ENCODE data around the gene FZD4. TPM values are rescaled to one million over a fixed set of nuclear protein-coding genes. Genes with fewer than 3 reads are reported as not detected.
"Not testable (repeated sequence)": the region's sequence is repeated elsewhere in the genome, so short reads cannot be mapped to it uniquely, and the experiment has no call there.

FZD4 gene
- 0.21 TPM for polyA plus RNA-seq (2013)

DNA sequence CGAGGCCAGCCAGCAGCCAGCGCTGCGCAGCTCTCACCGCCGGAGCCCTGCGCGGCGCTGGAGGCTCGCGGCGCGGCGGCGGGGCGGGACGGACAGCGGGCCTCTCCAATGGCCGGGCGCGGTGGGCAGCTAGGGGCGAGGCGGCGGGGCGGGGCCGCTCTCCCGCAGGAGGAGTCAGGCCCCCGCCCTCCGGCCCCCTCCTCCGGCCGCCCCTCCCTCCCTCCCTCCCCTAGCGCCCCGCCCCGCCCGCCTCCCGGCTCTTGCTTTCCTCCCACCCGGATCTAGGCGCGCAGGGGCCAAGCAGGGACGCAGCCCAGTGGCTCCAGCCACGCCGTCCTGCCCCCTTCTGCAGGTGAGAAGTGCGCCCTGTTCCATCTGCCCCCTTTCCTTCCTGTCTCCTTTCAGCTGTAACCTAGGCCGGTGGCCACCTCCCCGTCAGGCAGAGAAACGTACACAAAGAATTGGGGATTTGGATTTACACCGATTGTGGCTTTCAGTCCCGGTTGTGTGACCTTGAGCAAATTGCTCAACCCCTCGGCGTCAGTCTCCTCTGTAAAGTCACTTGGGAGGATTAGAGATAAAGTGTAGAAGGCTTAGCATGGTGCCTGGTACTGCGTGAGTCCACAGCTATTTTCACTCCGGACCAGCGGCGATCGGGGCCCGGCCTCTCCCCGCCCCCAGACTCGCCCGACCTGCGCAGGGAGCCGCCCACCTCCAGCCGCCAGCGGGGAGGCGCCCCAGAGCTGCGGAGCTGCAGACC is at the start of gene FZD4:
Gene FZD4, minus strand, starts transcription at position 35 of the 760 bp plus-strand sequence. CDS start 310 bp downstream, outside the sequence.
- Histone ChIP-seq H3K27ac (ENCODE audit: insufficient read depth in 1 of 2, low read depth in 1 of 2, low read length in 2 of 2, poor library complexity in 1 of 2, severe bottlenecking in 2 of 2) (no peak within 1 kb of the TSS), H3K4me3 (ENCODE audit: control insufficient read depth in 1 of 7, extremely low read depth in 1 of 7, insufficient read depth in 4 of 7, low read depth in 2 of 7, low read length in 6 of 7) (peak within 1 kb of the TSS; percentile 38 to 90 (median 72)), H3K27me3 (replicated peaks in 2 of 5; ENCODE audit: control insufficient read depth in 4 of 5, insufficient read depth in 5 of 5, low read length in 4 of 5) (peaks cover 4 to 42% (median 11%) of the 10 kb centered on the region in 5 experiments), H3K4me1 (ENCODE audit: control extremely low read depth in 1 of 4, control insufficient read depth in 4 of 4, insufficient read depth in 4 of 4, low read length in 3 of 4) (peaks cover 0 to 25% (median 19%) of the 10 kb centered on the region in 4 experiments), H3K9me3 (ENCODE audit: control extremely low read depth in 1 of 5, control insufficient read depth in 4 of 5, insufficient read depth in 2 of 5, low read depth in 1 of 5, low read length in 4 of 5) (peaks cover 0 to 2% (median 0%) of the 10 kb centered on the region in 5 experiments), H3K36me3 (ENCODE audit: control insufficient read depth in 4 of 4, insufficient read depth in 4 of 4, low read length in 3 of 4) (no peaks in the 10 kb centered on the region)
- CTCF ChIA-PET, result interaction anchor here (0.6 to 4.3 kb wide), 6 partner anchors 11 to 344 kb away, joined by 3 to 18 read pairs (median 3); no protein-coding TSS in a partner anchor
- peak; percentile 71 to 86 (median 79) for DNase-seq
- 0% methylated on average over 25 of the region's 64 CpGs for WGBS (ENCODE audit: insufficient coverage)
- POLR2A ChIA-PET, result no interaction called here

DNA sequence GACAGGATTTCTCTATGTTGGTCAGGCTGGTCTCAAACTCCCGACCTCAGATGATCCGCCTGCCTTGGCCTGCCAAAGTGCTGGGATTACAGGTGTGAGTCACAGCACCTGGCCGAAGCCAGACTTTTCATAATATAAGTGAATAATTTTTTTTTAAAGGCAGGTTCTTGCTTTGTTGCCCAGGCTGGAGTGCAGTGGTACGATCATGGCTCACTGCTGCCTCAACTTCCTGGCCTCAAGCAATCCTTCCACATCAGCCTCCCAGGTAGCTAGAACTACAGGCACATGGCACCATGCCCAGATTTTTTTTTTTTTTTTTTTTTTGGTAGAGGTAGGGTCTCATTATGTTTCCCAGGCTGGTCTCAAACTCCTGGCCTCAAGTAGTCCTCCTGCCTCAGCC is 49.1 kb upstream of the FZD4 start:
- H3K27me3 ChIP-seq (replicated peaks in 2 of 5; ENCODE audit: control insufficient read depth in 4 of 5, insufficient read depth in 5 of 5, low read length in 4 of 5); POLR2A ChIA-PET; H3K27ac ChIP-seq (ENCODE audit: insufficient read depth in 1 of 2, low read depth in 1 of 2, low read length in 2 of 2, poor library complexity in 1 of 2, severe bottlenecking in 2 of 2); H3K4me3 ChIP-seq (ENCODE audit: control insufficient read depth in 1 of 7, extremely low read depth in 1 of 7, insufficient read depth in 4 of 7, low read depth in 2 of 7, low read length in 6 of 7); H3K9me3 ChIP-seq (ENCODE audit: control extremely low read depth in 1 of 5, control insufficient read depth in 4 of 5, insufficient read depth in 2 of 5, low read depth in 1 of 5, low read length in 4 of 5); DNase-seq; H3K36me3 ChIP-seq (ENCODE audit: control insufficient read depth in 4 of 4, insufficient read depth in 4 of 4, low read length in 3 of 4); H3K4me1 ChIP-seq (ENCODE audit: control extremely low read depth in 1 of 4, control insufficient read depth in 4 of 4, insufficient read depth in 4 of 4, low read length in 3 of 4): not testable (repeated sequence)
- 100% methylated on average over 2 of the region's 4 CpGs for WGBS (ENCODE audit: insufficient coverage)
- CTCF ChIA-PET, result interaction anchor here (1.4 kb wide), 1 partner anchor 9 kb away, joined by 4 read pairs; no protein-coding TSS in a partner anchor

GRCh38 chr11:87002918-87003317 is 47.7 kb upstream of the FZD4 start:
- H3K27ac ChIP-seq (ENCODE audit: insufficient read depth in 1 of 2, low read depth in 1 of 2, low read length in 2 of 2, poor library complexity in 1 of 2, severe bottlenecking in 2 of 2), result no peak overlapping the region
- no peak overlapping the region for H3K4me3 ChIP-seq (ENCODE audit: control insufficient read depth in 1 of 7, extremely low read depth in 1 of 7, insufficient read depth in 4 of 7, low read depth in 2 of 7, low read length in 6 of 7)
- CTCF ChIA-PET, result interaction anchor here (1.4 kb wide), 1 partner anchor 8 kb away, joined by 4 read pairs; no protein-coding TSS in a partner anchor
- no peaks in the 10 kb centered on the region for H3K4me1 ChIP-seq (ENCODE audit: control extremely low read depth in 1 of 4, control insufficient read depth in 4 of 4, insufficient read depth in 4 of 4, low read length in 3 of 4)
- H3K36me3 ChIP-seq (ENCODE audit: control insufficient read depth in 4 of 4, insufficient read depth in 4 of 4, low read length in 3 of 4), result no peaks in the 10 kb centered on the region
- no CpG with 5 or more reads among the region's 1 CpG for WGBS (ENCODE audit: insufficient coverage)
- POLR2A ChIA-PET, result no interaction called here
- H3K27me3 ChIP-seq (replicated peaks in 2 of 5; ENCODE audit: control insufficient read depth in 4 of 5, insufficient read depth in 5 of 5, low read length in 4 of 5), result no peaks in the 10 kb centered on the region
- no peak for DNase-seq
- H3K9me3 ChIP-seq (ENCODE audit: control extremely low read depth in 1 of 5, control insufficient read depth in 4 of 5, insufficient read depth in 2 of 5, low read depth in 1 of 5, low read length in 4 of 5), result no peaks in the 10 kb centered on the region

DNA sequence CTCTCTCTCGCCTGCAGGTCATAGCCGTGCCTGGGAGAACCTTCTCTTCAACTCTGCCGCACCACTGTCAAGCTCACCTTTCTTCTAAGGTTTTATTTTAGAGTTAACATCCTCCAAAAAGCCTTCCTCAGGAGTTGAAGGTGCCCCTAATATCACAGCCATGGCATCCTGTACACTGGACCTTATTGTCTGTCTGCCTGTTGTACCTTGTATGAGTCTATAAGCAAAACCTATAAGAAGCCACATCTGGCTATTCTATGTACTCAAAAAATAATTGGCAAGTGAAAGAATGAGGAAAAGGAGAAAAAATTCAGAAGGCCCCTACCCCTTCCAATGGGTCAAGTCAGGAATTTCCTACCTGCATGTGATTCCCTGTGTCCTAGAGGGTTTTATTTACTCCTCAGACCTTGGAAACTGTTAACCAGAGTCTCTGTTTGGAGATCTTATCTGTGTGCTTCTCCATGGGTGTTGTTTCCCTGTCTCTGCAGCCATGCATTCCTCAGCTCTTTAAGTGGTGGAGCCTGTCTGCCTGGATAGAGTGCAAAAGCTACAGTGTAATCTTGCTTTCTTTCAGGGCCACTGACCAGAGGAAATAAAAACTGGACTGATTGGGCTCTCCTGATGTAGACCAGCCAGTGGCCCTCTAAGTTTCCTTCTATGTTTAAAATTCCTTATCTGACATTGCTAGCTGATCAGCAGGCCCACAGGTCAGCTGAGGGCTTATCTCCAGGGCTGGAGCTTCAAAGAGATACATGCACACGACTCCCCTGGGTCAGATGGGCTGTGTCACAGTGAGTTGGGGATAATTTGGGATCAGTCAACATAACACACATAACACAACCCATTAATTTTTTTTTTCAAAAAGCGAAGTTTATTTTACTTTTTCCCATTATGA is 44.9 kb upstream of the FZD4 start:
- H3K27me3 ChIP-seq (replicated peaks in 2 of 5; ENCODE audit: control insufficient read depth in 4 of 5, insufficient read depth in 5 of 5, low read length in 4 of 5), result no peaks in the 10 kb centered on the region
- H3K36me3 ChIP-seq (ENCODE audit: control insufficient read depth in 4 of 4, insufficient read depth in 4 of 4, low read length in 3 of 4), result no peaks in the 10 kb centered on the region
- no peak overlapping the region for H3K4me3 ChIP-seq (ENCODE audit: control insufficient read depth in 1 of 7, extremely low read depth in 1 of 7, insufficient read depth in 4 of 7, low read depth in 2 of 7, low read length in 6 of 7)
- no peaks in the 10 kb centered on the region for H3K4me1 ChIP-seq (ENCODE audit: control extremely low read depth in 1 of 4, control insufficient read depth in 4 of 4, insufficient read depth in 4 of 4, low read length in 3 of 4)
- H3K27ac ChIP-seq (ENCODE audit: insufficient read depth in 1 of 2, low read depth in 1 of 2, low read length in 2 of 2, poor library complexity in 1 of 2, severe bottlenecking in 2 of 2), result peak overlapping the region in 1 of 2 experiments; percentile 75
- H3K9me3 ChIP-seq (ENCODE audit: control extremely low read depth in 1 of 5, control insufficient read depth in 4 of 5, insufficient read depth in 2 of 5, low read depth in 1 of 5, low read length in 4 of 5), result no peaks in the 10 kb centered on the region
- CTCF ChIA-PET, result no interaction called here
- 72% methylated on average over 3 of the region's 5 CpGs for WGBS (ENCODE audit: insufficient coverage)
- POLR2A ChIA-PET, result interaction anchor here (0.9 kb wide), 1 partner anchor 13 kb away, joined by 4 read pairs; no protein-coding TSS in a partner anchor
- DNase-seq, result no peak

GRCh38 chr11:86999388-86999787 is 44.2 kb upstream of the FZD4 start:
- H3K27ac ChIP-seq (ENCODE audit: insufficient read depth in 1 of 2, low read depth in 1 of 2, low read length in 2 of 2, poor library complexity in 1 of 2, severe bottlenecking in 2 of 2), result peak overlapping the region in 1 of 2 experiments; percentile 75
- H3K27me3 ChIP-seq (replicated peaks in 2 of 5; ENCODE audit: control insufficient read depth in 4 of 5, insufficient read depth in 5 of 5, low read length in 4 of 5), result no peaks in the 10 kb centered on the region
- H3K9me3 ChIP-seq (ENCODE audit: control extremely low read depth in 1 of 5, control insufficient read depth in 4 of 5, insufficient read depth in 2 of 5, low read depth in 1 of 5, low read length in 4 of 5), result no peaks in the 10 kb centered on the region
- WGBS (ENCODE audit: insufficient coverage), result 100% methylated on average over 1 of the region's 1 CpG
- no peak for DNase-seq
- no peak overlapping the region for H3K4me3 ChIP-seq (ENCODE audit: control insufficient read depth in 1 of 7, extremely low read depth in 1 of 7, insufficient read depth in 4 of 7, low read depth in 2 of 7, low read length in 6 of 7)
- ChIA-PET POLR2A (interaction anchor here (0.9 kb wide), 1 partner anchor 14 kb away, joined by 4 read pairs; no protein-coding TSS in a partner anchor), CTCF (no interaction called here)
- H3K36me3 ChIP-seq (ENCODE audit: control insufficient read depth in 4 of 4, insufficient read depth in 4 of 4, low read length in 3 of 4), result no peaks in the 10 kb centered on the region
- H3K4me1 ChIP-seq (ENCODE audit: control extremely low read depth in 1 of 4, control insufficient read depth in 4 of 4, insufficient read depth in 4 of 4, low read length in 3 of 4), result no peaks in the 10 kb centered on the region

DNA sequence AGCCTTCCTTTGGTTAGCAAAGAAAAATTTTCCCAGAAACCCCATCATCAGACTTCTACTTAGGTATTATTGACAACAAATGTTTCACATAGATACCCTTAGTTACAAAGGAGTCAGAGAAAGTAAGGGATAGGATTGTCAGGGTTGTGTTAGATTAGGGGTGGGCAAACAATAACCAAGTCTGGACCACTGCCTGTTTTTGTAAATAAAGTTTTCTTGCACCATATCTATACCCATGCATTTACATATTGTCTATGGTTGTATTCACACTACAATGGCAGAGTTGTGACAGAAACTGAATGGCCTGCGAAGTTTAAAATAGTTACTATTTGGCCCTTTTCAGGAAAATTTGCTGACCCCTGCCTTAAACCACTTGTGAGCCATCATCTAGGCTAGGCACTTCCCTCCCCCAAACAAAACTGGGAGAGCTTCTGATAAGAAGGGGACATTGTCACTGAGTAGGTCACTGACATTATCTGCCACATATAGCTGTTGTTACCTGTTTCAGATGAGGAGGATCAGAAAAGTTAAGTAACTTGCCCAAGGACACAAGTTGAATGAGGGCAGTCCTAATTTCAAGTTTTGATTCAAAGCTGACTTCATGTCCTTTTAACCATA is 41.9 kb upstream of the FZD4 start:
- WGBS (ENCODE audit: insufficient coverage), result 100% methylated on average over 1 of the region's 1 CpG
- no peaks in the 10 kb centered on the region for H3K36me3 ChIP-seq (ENCODE audit: control insufficient read depth in 4 of 4, insufficient read depth in 4 of 4, low read length in 3 of 4)
- no peak overlapping the region for H3K27ac ChIP-seq (ENCODE audit: insufficient read depth in 1 of 2, low read depth in 1 of 2, low read length in 2 of 2, poor library complexity in 1 of 2, severe bottlenecking in 2 of 2)
- no peak for DNase-seq
- CTCF ChIA-PET, result interaction anchor here (0.6 to 1.6 kb wide), 4 partner anchors 11 to 265 kb away, joined by 3 to 4 read pairs (median 3); no protein-coding TSS in a partner anchor
- POLR2A ChIA-PET, result interaction anchor here (0.7 kb wide), 1 partner anchor 881 kb away, joined by 3 read pairs; no protein-coding TSS in a partner anchor
- no peak overlapping the region for H3K4me3 ChIP-seq (ENCODE audit: control insufficient read depth in 1 of 7, extremely low read depth in 1 of 7, insufficient read depth in 4 of 7, low read depth in 2 of 7, low read length in 6 of 7)
- no peaks in the 10 kb centered on the region for H3K4me1 ChIP-seq (ENCODE audit: control extremely low read depth in 1 of 4, control insufficient read depth in 4 of 4, insufficient read depth in 4 of 4, low read length in 3 of 4)
- no peaks in the 10 kb centered on the region for H3K27me3 ChIP-seq (replicated peaks in 2 of 5; ENCODE audit: control insufficient read depth in 4 of 5, insufficient read depth in 5 of 5, low read length in 4 of 5)
- no peaks in the 10 kb centered on the region for H3K9me3 ChIP-seq (ENCODE audit: control extremely low read depth in 1 of 5, control insufficient read depth in 4 of 5, insufficient read depth in 2 of 5, low read depth in 1 of 5, low read length in 4 of 5)
